ENCODE data around the gene FAM186B.

DNA sequence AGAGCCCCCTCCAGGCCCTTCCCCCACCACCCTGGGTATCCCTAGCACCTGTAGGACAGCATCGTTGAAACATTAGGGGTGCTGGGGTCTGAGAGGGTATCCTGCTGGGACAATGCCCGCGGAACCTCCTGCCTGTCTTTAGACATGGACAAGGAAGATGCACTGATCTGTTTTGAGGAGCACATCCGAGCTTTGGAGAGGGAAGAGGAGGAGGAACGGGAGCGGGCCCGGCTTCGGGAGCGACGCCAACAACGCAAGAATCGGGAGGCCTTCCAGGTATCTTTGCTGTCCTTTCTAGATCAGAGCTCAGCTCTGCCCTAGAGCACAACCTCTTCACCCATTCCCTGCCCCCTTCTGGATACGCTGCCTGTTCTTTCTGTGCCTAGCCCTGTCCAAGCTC, 31.1 kb upstream of the FAM186B start:
- TF ChIP-seq, protein P1, sequence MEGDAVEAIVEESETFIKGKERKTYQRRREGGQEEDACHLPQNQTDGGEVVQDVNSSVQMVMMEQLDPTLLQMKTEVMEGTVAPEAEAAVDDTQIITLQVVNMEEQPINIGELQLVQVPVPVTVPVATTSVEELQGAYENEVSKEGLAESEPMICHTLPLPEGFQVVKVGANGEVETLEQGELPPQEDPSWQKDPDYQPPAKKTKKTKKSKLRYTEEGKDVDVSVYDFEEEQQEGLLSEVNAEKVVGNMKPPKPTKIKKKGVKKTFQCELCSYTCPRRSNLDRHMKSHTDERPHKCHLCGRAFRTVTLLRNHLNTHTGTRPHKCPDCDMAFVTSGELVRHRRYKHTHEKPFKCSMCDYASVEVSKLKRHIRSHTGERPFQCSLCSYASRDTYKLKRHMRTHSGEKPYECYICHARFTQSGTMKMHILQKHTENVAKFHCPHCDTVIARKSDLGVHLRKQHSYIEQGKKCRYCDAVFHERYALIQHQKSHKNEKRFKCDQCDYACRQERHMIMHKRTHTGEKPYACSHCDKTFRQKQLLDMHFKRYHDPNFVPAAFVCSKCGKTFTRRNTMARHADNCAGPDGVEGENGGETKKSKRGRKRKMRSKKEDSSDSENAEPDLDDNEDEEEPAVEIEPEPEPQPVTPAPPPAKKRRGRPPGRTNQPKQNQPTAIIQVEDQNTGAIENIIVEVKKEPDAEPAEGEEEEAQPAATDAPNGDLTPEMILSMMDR (IDR thresholded peaks at IDR 0.05; ENCODE audit: low read length) = no peak
- TF ChIP-seq EZH2 (IDR thresholded peaks at IDR 0.05; ENCODE audit: borderline replicate concordance, low read length) = no peak
